HepG2 (cell line): ENCODE data around the gene FBRSL1. TPM values are rescaled to one million over a fixed set of nuclear protein-coding genes. Genes with fewer than 3 reads are reported as not detected.

Source experiments
- ATAC-seq: fragments of 200-7000 bp; cut with Tn5 transposase; 3 replicates; pipeline ENCODE4 v1.9.1; 2020; ENCODE audit warnings: mild to moderate bottlenecking, moderate library complexity
- BruUV-seq: library from RNA; stranded (reverse); fragments of 400-500 nt; replicated peaks from 2 replicates; lab custom pipeline; 2021; lab: Mats Ljungman, UMichigan
- CTCF ChIA-PET: fragments of 300-600 bp; formaldehyde crosslinking; extraction: SDS; loops from one replicate; lab custom pipeline; 2021; ENCODE audit warnings: low total read pairs, inconsistent platforms, low intra/inter-chr PET ratio; lab: Yijun Ruan, JAX
- POLR2A ChIA-PET: fragments of 350-600 bp; sonication (Branson Sonifier 250); formaldehyde crosslinking; loops from one replicate; lab custom pipeline; 2020; ENCODE audit warnings: antibody characterized with exemption, inconsistent platforms; lab: Yijun Ruan, JAX
- DNase-seq: peaks from one replicate; pipeline ENCODE4 v3.0.0-alpha.2; 2015; ENCODE audit warnings: low spot score
- FAIRE-seq: peaks from 3 replicates; lab custom pipeline; 2011; peaks lifted over from hg19 to GRCh38; lab: Jason Lieb, UNC
- H2AFZ ChIP-seq: one replicate; pipeline ENCODE4 v1.6.1; 2011; ENCODE audit warnings: low read length, inconsistent platforms
- H3K27ac ChIP-seq: fragments of 300-600 bp; 3 replicates; pipeline ENCODE4 v1.8.0; 2011; ENCODE audit warnings: mixed run types, mild to moderate bottlenecking, mixed read lengths, low read length, inconsistent platforms; ENCODE audit not compliant: insufficient read depth; ENCODE audit errors: extremely low read length
- H3K27me3 ChIP-seq, 2 experiments: fragments of 200-600 bp in 1 of 2; 2 replicates in 1 of 2; 3 replicates in 1 of 2; pipeline versions ENCODE4 v1.6.0 to v1.8.0; 2011; ENCODE audit warnings: low read length in 2 of 2, mild to moderate bottlenecking in 2 of 2, moderate library complexity in 2 of 2, inconsistent platforms in 1 of 2; ENCODE audit not compliant: insufficient read depth in 2 of 2, control insufficient read depth in 1 of 2
- H3K36me3 ChIP-seq, 2 experiments: fragments of 200-600 bp in 1 of 2; replicated peaks in 1 of 2; 2 replicates in 1 of 2; 3 replicates in 1 of 2; pipeline versions ENCODE4 v1.5.1 to v1.8.0; 2011; ENCODE audit warnings: low read length in 2 of 2, inconsistent platforms in 1 of 2; ENCODE audit not compliant: insufficient read depth in 2 of 2, control insufficient read depth in 1 of 2
- H3K4me1 ChIP-seq: 2 replicates; pipeline ENCODE4 v1.5.1; 2012; ENCODE audit warnings: low read length, inconsistent platforms; ENCODE audit not compliant: insufficient read depth
- H3K4me2 ChIP-seq: 2 replicates; pipeline ENCODE4 v1.6.0; 2011; ENCODE audit warnings: low read depth, low read length, inconsistent platforms
- H3K4me3 ChIP-seq, 3 experiments: fragments of 200-600 bp in 1 of 3; sonication (generic), shearing (Covaris generic) in 1 of 3; replicated peaks in 1 of 3; 2 replicates each; pipeline ENCODE4 v1.5.1; 2011 to 2016; ENCODE audit warnings: low read length in 3 of 3, inconsistent platforms in 2 of 3, low read depth in 2 of 3, mild to moderate bottlenecking in 2 of 3, control low read depth in 1 of 3, mixed read lengths in 1 of 3; ENCODE audit not compliant: insufficient read depth in 1 of 3
- H3K79me2 ChIP-seq: one replicate; pipeline ENCODE4 v1.6.1; 2011; ENCODE audit warnings: low read length, inconsistent platforms; ENCODE audit not compliant: insufficient read depth
- H3K9ac ChIP-seq: 2 replicates; pipeline ENCODE4 v1.6.0; 2011; ENCODE audit warnings: mild to moderate bottlenecking, low read depth, low read length, inconsistent platforms; ENCODE audit not compliant: insufficient read depth
- H3K9me3 ChIP-seq: 2 replicates; pipeline ENCODE4 v1.5.1; 2012; ENCODE audit warnings: mild to moderate bottlenecking, low read length
- H4K20me1 ChIP-seq: 2 replicates; pipeline ENCODE4 v1.6.0; 2011; ENCODE audit warnings: inconsistent platforms, mild to moderate bottlenecking, low read length, moderate library complexity; ENCODE audit not compliant: insufficient read depth
- AGO2 ChIP-seq: fragments of 200-400 bp; formaldehyde crosslinking; optimal IDR thresholded peaks from 2 replicates; pipeline ENCODE3; 2017; ENCODE audit warnings: mild to moderate bottlenecking, low read depth, low read length, moderate library complexity
- GLI4 ChIP-seq: sonication (generic); formaldehyde crosslinking; IDR thresholded peaks from 2 replicates; pipeline ENCODE4 v1.5.1; 2020; ENCODE audit warnings: missing genetic modification reagents, mild to moderate bottlenecking, moderate library complexity, borderline replicate concordance
- ZNF749 ChIP-seq: sonication (generic); formaldehyde crosslinking; IDR thresholded peaks from 2 replicates; pipeline ENCODE4 v1.8.0; 2022; ENCODE audit warnings: mild to moderate bottlenecking, missing genetic modification reagents, moderate library complexity, borderline replicate concordance
- ZNF792 ChIP-seq: IDR thresholded peaks from 2 replicates; pipeline ENCODE4 v1.6.1; 2016
- WGBS: methylation state at CpG from one replicate; pipeline ENCODE4 v1.1.6; 2017; ENCODE audit warnings: low lambda C conversion rate; 5-methylcytosine and 5-hydroxymethylcytosine counted together
- in situ Hi-C: cut with HindIII; loops from 2 replicates; pipeline ENCODE4 v1.10.0; 2017; ENCODE audit warnings: low pct_unique_long_range_greater_than_20kb; ENCODE audit not compliant: extremely low pct_ligation_motif_present
- intact Hi-C: fragments of 100-400 bp; cut with micrococcal nuclease; formaldehyde crosslinking; loops from one replicate; pipeline ENCODE4 v1.10.0; 2022; ENCODE audit not compliant: unreplicated experiment
- polyA plus RNA-seq, 8 experiments: library from polyadenylated mRNA; depleted of rRNA in 3 of 8; stranded (reverse) in 7 of 8; unstranded in 1 of 8; fragments of >200 nt; fragmentation: Illumina TruSeq in 4 of 8; extraction: Trizol in 4 of 8; gene quantifications; 2 replicates each; pipeline versions ENCODE4 v1.2.1 to v1.2.3, GENCODE V29; 2011 to 2016; ENCODE audit warnings: low read depth in 4 of 8, missing spikeins in 1 of 8, mixed read lengths in 1 of 8; ENCODE audit not compliant: insufficient read depth in 1 of 8
- total RNA-seq, 5 experiments: library from RNA; depleted of rRNA; stranded (reverse); fragments of >200 nt; fragmentation: Illumina TruSeq; extraction: Trizol; gene quantifications; 2 replicates each; pipeline ENCODE4 v1.2.3, GENCODE V29; 2016; ENCODE audit warnings: low read depth in 1 of 5

Gene FBRSL1
- total and polyA plus RNA-seq, 2 of the 13 experiments (the other 11 are each of a cell fraction or from before 2014, with no cell fraction given): 3.6 to 7.9 TPM

DNA sequence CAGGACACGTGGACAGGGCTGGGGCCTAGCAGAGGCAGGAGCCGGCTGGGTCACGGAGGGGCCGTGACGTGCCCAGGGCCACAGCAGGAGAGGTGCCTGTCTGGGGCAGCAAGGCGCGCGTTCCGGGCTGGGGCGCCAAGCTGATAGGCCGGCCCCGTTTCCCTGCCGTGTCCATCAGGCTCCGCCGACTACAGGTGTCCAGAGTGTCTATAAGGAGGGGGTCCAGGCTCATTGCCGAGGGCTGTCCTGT lies 18.5 kb downstream of the FBRSL1 start:
- intact Hi-C loops: no loop called here
- Histone ChIP-seq H3K79me2 (peaks cover 25% of the 10 kb centered on the region), H2AFZ (no peak overlapping the region), H3K4me2 (no peak overlapping the region), H3K9me3 (no peaks in the 10 kb centered on the region), H3K27me3 (no peaks in the 10 kb centered on the region), H4K20me1 (peaks cover 42% of the 10 kb centered on the region), H3K36me3 (peaks cover 4 to 7% of the 10 kb centered on the region in 2 experiments; a peak in 2 of 5 replicates), H3K9ac (no peak overlapping the region), H3K4me1 (no peaks in the 10 kb centered on the region), H3K27ac (no peak overlapping the region), H3K4me3 (no peak overlapping the region)
- no peak for ATAC-seq
- no peak for TF ChIP-seq ZNF792
- peak; percentile 16 for TF ChIP-seq AGO2
- no TSS peak for BruUV-seq
- no peak for FAIRE-seq
- POLR2A ChIA-PET: no interaction called here
- CTCF ChIA-PET: no interaction called here
- WGBS: 100% methylated on average over 1 of the region's 16 CpGs
- in situ Hi-C loops: no loop called here
- no peak for DNase-seq

DNA sequence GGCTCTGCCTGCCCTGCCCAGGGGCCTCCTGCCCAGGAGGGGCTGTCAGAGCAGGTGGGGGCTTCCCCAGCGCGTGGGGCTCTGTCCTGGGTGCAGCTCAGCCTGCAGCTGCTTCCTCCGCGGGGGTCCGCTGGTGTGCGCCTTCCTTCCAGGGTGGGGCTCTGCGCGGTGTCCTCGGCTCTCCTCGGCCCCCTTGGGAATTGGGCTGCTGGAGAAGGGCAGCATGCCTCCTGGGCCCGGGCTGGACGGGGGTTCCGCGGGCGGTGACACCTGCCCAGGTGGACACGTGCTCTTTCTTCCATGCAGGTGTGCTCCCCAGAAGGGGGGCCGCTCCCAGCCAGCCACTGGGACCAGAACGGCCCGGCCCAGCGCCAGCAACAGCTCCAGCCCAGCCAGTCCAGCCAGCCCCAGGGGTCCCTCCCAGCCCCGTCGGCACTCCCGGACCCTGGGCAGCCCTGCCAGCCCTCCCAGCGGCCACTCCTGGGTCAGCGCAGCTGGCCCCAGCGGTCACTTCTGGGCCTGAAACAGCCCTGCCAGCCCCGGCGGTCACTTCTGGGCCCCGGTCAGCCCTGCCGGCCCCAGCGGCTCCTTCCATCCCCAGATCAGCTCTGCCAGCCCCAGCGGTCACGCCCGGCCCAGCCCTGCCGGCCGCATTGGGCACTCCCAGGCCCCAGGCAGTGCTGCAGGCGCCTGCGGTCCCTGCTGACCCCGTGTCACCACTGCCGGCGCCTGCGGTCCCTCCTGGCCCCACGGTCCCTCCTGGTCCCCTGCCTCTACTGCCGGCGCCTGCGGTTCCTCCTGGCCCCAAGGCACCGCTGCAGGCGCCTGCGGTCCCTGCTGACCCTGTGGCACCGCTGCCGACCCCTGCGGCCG lies 19.1 kb downstream of the FBRSL1 start:
- no TSS peak for BruUV-seq
- TF ChIP-seq ZNF749 (CRISPR knock-in tag): no peak
- TF ChIP-seq GLI4 (CRISPR knock-in tag): no peak
- peaks cover 18% of the 10 kb centered on the region for H3K79me2 ChIP-seq
- ChIA-PET CTCF (no interaction called here), POLR2A (no interaction called here)
- no peaks in the 10 kb centered on the region for H3K27me3 ChIP-seq
- H3K4me1 ChIP-seq: no peaks in the 10 kb centered on the region
- in situ Hi-C loops: no loop called here
- no peak overlapping the region for H3K9ac ChIP-seq
- no peak overlapping the region for H3K27ac ChIP-seq
- no peak for FAIRE-seq
- intact Hi-C loops: no loop called here
- peaks cover 1 to 7% of the 10 kb centered on the region in 2 experiments; a peak in 2 of 5 replicates for H3K36me3 ChIP-seq
- H4K20me1 ChIP-seq: peaks cover 36% of the 10 kb centered on the region; the same call in 1 of the 2 replicates
- no peak overlapping the region for H3K4me2 ChIP-seq
- DNase-seq: no peak
- 94% methylated on average over 12 of the region's 53 CpGs for WGBS
- ATAC-seq: no peak
- no peak overlapping the region for H3K4me3 ChIP-seq
- H2AFZ ChIP-seq: no peak overlapping the region
- H3K9me3 ChIP-seq: no peaks in the 10 kb centered on the region
